ENCODE data around the gene PPIP5K1.

DNA sequence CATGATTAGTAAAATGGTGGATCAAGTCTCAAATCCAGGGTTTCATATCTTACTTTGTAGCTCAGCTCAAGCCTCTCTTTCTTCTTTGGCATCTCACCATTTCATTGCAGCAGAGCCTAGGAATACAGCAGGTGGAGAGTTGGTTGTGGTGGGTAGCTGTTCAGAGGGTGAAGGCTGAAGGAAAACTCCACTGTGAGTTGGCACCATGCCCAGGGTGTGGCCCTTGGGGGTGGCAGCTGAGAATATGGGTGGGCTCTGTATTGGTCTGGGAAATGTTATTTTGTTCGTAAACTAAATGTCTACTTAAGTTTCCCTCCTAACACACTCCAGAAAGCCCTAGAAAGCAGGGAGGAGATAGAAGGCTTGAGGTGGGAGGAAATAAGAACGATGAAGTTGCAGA lies 74.3 kb downstream of the PPIP5K1 start:
- TF ChIP-seq, protein P1, sequence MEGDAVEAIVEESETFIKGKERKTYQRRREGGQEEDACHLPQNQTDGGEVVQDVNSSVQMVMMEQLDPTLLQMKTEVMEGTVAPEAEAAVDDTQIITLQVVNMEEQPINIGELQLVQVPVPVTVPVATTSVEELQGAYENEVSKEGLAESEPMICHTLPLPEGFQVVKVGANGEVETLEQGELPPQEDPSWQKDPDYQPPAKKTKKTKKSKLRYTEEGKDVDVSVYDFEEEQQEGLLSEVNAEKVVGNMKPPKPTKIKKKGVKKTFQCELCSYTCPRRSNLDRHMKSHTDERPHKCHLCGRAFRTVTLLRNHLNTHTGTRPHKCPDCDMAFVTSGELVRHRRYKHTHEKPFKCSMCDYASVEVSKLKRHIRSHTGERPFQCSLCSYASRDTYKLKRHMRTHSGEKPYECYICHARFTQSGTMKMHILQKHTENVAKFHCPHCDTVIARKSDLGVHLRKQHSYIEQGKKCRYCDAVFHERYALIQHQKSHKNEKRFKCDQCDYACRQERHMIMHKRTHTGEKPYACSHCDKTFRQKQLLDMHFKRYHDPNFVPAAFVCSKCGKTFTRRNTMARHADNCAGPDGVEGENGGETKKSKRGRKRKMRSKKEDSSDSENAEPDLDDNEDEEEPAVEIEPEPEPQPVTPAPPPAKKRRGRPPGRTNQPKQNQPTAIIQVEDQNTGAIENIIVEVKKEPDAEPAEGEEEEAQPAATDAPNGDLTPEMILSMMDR (conservative IDR thresholded peaks at IDR 0.05; ENCODE audit: low read length) = no peak
- no peak for TF ChIP-seq EZH2phosphoT487 (IDR thresholded peaks at IDR 0.05; ENCODE audit: borderline replicate concordance, low read depth, low read length)
